Neural cell (in vitro differentiated cells): Measurements from ENCODE around the gene DHX16. TPM values are rescaled to one million over a fixed set of nuclear protein-coding genes. Genes with fewer than 3 reads are reported as not detected.

Experiments used
- H2AFZ ChIP-seq: fragments of 200-600, 300-800 bp; sonication (generic), shearing (Covaris generic); 2 replicates; pipeline ENCODE4 v1.6.0; 2014; ENCODE audit warnings: low read depth, mild to moderate bottlenecking, antibody characterized with exemption, low read length, moderate library complexity
- H3F3A ChIP-seq: fragments of 200-600 bp; shearing (Covaris generic); 2 replicates; pipeline ENCODE4 v1.6.1; 2016; ENCODE audit warnings: mild to moderate bottlenecking, moderate library complexity, mixed read lengths, antibody characterized with exemption, low read length; ENCODE audit not compliant: insufficient read depth, poor library complexity, severe bottlenecking
- H3K27ac ChIP-seq: fragments of 200-600, 300-800 bp; sonication (generic), shearing (Covaris generic); 2 replicates; pipeline ENCODE4 v1.5.1; 2014; ENCODE audit warnings: mild to moderate bottlenecking, low read length, moderate library complexity
- H3K27me3 ChIP-seq: fragments of 300-800, 200-600 bp; sonication (generic), shearing (Covaris generic); 2 replicates; pipeline ENCODE4 v1.6.0; 2014; ENCODE audit warnings: mild to moderate bottlenecking, low read depth, low read length, moderate library complexity; ENCODE audit not compliant: insufficient read depth
- H3K36me3 ChIP-seq: fragments of 300-800, 200-600 bp; sonication (generic), shearing (Covaris generic); 2 replicates; pipeline ENCODE4 v1.5.1; 2014; ENCODE audit warnings: mild to moderate bottlenecking, antibody characterized with exemption, low read length, moderate library complexity; ENCODE audit not compliant: insufficient read depth
- H3K4me2 ChIP-seq: fragments of 300-800, 200-600 bp; sonication (generic), shearing (Covaris generic); 2 replicates; pipeline ENCODE4 v1.6.0; 2014; ENCODE audit warnings: mild to moderate bottlenecking, low read length
- H3K4me3 ChIP-seq: fragments of 300-800, 200-600 bp; sonication (generic), shearing (Covaris generic); 2 replicates; pipeline ENCODE4 v1.5.1; 2014; ENCODE audit warnings: mild to moderate bottlenecking, low read length, moderate library complexity
- H3K79me2 ChIP-seq: fragments of 200-600 bp; shearing (Covaris generic); replicated peaks from 2 replicates; pipeline ENCODE4 v1.6.0; 2014; ENCODE audit warnings: mild to moderate bottlenecking, low read length, moderate library complexity; ENCODE audit not compliant: insufficient read depth
- H3K9ac ChIP-seq: fragments of 300-800, 200-600 bp; sonication (generic), shearing (Covaris generic); 2 replicates; pipeline ENCODE4 v1.6.1; 2016; ENCODE audit warnings: mild to moderate bottlenecking, low read length, mixed read lengths
- H3K9me2 ChIP-seq: fragments of 200-600 bp; shearing (Covaris generic); 2 replicates; pipeline ENCODE4 v1.6.1; 2016; ENCODE audit warnings: mild to moderate bottlenecking, low read length, mixed read lengths; ENCODE audit not compliant: insufficient read depth
- H3K9me3 ChIP-seq: fragments of 200-600, 300-800 bp; sonication (generic), shearing (Covaris generic); 2 replicates; pipeline ENCODE4 v1.6.1; 2016; ENCODE audit warnings: mild to moderate bottlenecking, mixed run types, low read length, moderate library complexity, mixed read lengths
- H4K20me1 ChIP-seq: fragments of 200-600 bp; shearing (Covaris generic); 2 replicates; pipeline ENCODE4 v1.6.1; 2016; ENCODE audit warnings: mild to moderate bottlenecking, mixed run types; ENCODE audit not compliant: insufficient read depth
- EP300 ChIP-seq: fragments of 450-650 bp; conservative IDR thresholded peaks from 2 replicates; pipeline ENCODE4 v1.6.1; 2014; ENCODE audit warnings: antibody characterized with exemption, mild to moderate bottlenecking, moderate library complexity; ENCODE audit not compliant: poor library complexity, severe bottlenecking
- EZH2 ChIP-seq: fragments of 200-600, 300-800 bp; shearing (Covaris generic), sonication (generic); IDR thresholded peaks from 2 replicates; pipeline ENCODE4 v1.6.1; 2014; ENCODE audit warnings: antibody characterized with exemption, low read length, borderline replicate concordance, mild to moderate bottlenecking; ENCODE audit not compliant: insufficient read depth, poor library complexity, severe bottlenecking
- MXI1 ChIP-seq: fragments of 450-650 bp; conservative IDR thresholded peaks from 2 replicates; pipeline ENCODE4 v1.6.1; 2014; ENCODE audit warnings: antibody characterized with exemption, mild to moderate bottlenecking; ENCODE audit not compliant: poor library complexity, severe bottlenecking
- POLR2AphosphoS5 ChIP-seq: IDR thresholded peaks from 2 replicates; pipeline ENCODE4 v1.6.1; 2012
- RAD21 ChIP-seq: fragments of 450-650 bp; conservative IDR thresholded peaks from 2 replicates; pipeline ENCODE4 v1.6.1; 2014; ENCODE audit warnings: antibody characterized with exemption, mild to moderate bottlenecking, moderate library complexity
- SMC3 ChIP-seq: fragments of 450-650 bp; conservative IDR thresholded peaks from 2 replicates; pipeline ENCODE4 v1.6.1; 2014; ENCODE audit warnings: antibody characterized with exemption, mild to moderate bottlenecking, moderate library complexity; ENCODE audit not compliant: poor library complexity
- TAF1 ChIP-seq: IDR thresholded peaks from 2 replicates; pipeline ENCODE4 v1.6.1; 2012; ENCODE audit warnings: low read depth
- polyA plus RNA-seq: library from polyadenylated mRNA; depleted of rRNA; stranded (reverse); fragments of >200 nt; gene quantifications from 2 replicates; pipeline ENCODE4 v1.2.3, GENCODE V29; 2014
- TF ChIP-seq, protein P1 (sequence below): fragments of 450-650 bp; IDR thresholded peaks from 2 replicates; pipeline ENCODE4 v1.5.1; 2014; ENCODE audit warnings: antibody characterized with exemption, mild to moderate bottlenecking, moderate library complexity; ENCODE audit not compliant: poor library complexity, severe bottlenecking
- TF ChIP-seq, protein P2 (sequence below): IDR thresholded peaks from 2 replicates; pipeline ENCODE4 v1.6.1; 2012; ENCODE audit warnings: borderline replicate concordance

DHX16 gene
- polyA plus RNA-seq, 1 donor from 2014 or later, result 29.1 TPM

- H3K27ac ChIP-seq, result peak within 1 kb of the TSS; percentile 97
- no peaks in the 10 kb centered on the region for H3K27me3 ChIP-seq
- H3K4me2 ChIP-seq, result peak within 1 kb of the TSS; percentile 97
- peak within 1 kb of the TSS; percentile 94 for H2AFZ ChIP-seq
- H3K79me2 ChIP-seq, result peaks cover 22% of the 10 kb centered on the region
- H3K4me3 ChIP-seq, result peak within 1 kb of the TSS; percentile 88
- H3F3A ChIP-seq, result no peaks in the 10 kb centered on the region
- H3K36me3 ChIP-seq, result peaks cover 10% of the 10 kb centered on the region
- H3K9me3 ChIP-seq, result no peaks in the 10 kb centered on the region
- H4K20me1 ChIP-seq, result no peaks in the 10 kb centered on the region
- TF ChIP-seq POLR2AphosphoS5, result peak; percentile 99
- TF ChIP-seq EP300, result peak; percentile 57
- TF ChIP-seq, protein P1, sequence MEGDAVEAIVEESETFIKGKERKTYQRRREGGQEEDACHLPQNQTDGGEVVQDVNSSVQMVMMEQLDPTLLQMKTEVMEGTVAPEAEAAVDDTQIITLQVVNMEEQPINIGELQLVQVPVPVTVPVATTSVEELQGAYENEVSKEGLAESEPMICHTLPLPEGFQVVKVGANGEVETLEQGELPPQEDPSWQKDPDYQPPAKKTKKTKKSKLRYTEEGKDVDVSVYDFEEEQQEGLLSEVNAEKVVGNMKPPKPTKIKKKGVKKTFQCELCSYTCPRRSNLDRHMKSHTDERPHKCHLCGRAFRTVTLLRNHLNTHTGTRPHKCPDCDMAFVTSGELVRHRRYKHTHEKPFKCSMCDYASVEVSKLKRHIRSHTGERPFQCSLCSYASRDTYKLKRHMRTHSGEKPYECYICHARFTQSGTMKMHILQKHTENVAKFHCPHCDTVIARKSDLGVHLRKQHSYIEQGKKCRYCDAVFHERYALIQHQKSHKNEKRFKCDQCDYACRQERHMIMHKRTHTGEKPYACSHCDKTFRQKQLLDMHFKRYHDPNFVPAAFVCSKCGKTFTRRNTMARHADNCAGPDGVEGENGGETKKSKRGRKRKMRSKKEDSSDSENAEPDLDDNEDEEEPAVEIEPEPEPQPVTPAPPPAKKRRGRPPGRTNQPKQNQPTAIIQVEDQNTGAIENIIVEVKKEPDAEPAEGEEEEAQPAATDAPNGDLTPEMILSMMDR, result peak; percentile 82
- TF ChIP-seq MXI1, result peak; percentile 57
- TF ChIP-seq RAD21, result peak; percentile 31
- TF ChIP-seq TAF1, result peak; percentile 99
- TF ChIP-seq SMC3, result no peak
- no peak for TF ChIP-seq EZH2
- TF ChIP-seq, protein P2, sequence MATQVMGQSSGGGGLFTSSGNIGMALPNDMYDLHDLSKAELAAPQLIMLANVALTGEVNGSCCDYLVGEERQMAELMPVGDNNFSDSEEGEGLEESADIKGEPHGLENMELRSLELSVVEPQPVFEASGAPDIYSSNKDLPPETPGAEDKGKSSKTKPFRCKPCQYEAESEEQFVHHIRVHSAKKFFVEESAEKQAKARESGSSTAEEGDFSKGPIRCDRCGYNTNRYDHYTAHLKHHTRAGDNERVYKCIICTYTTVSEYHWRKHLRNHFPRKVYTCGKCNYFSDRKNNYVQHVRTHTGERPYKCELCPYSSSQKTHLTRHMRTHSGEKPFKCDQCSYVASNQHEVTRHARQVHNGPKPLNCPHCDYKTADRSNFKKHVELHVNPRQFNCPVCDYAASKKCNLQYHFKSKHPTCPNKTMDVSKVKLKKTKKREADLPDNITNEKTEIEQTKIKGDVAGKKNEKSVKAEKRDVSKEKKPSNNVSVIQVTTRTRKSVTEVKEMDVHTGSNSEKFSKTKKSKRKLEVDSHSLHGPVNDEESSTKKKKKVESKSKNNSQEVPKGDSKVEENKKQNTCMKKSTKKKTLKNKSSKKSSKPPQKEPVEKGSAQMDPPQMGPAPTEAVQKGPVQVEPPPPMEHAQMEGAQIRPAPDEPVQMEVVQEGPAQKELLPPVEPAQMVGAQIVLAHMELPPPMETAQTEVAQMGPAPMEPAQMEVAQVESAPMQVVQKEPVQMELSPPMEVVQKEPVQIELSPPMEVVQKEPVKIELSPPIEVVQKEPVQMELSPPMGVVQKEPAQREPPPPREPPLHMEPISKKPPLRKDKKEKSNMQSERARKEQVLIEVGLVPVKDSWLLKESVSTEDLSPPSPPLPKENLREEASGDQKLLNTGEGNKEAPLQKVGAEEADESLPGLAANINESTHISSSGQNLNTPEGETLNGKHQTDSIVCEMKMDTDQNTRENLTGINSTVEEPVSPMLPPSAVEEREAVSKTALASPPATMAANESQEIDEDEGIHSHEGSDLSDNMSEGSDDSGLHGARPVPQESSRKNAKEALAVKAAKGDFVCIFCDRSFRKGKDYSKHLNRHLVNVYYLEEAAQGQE, result peak; percentile 98
- no peaks in the 10 kb centered on the region for H3K9me2 ChIP-seq
- H3K9ac ChIP-seq, result peak within 1 kb of the TSS; percentile 99
Measured at GRCh38 chr6:30626484-30627366, 46.1 kb downstream of the DHX16 start, which contains the start of gene ATAT1. Gene ATAT1 (plus strand): TSS chr6:30626874.

DNA sequence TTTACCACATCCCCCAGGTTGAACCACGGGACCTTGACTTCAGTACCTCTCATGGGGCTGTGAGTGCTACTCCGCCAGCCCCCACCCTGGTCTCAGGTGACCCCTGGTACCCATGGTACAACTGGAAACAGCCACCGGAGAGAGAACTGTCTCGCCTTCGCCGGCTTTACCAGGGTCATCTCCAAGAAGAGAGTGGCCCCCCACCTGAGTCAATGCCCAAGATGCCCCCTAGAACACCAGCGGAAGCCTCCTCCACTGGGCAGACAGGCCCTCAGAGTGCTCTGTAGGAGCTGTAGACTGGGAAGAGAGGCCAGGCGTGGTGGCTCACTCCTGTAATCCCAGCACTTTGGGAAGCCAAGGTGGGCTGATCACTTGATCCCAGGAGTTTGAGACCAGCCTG is 47.3 kb downstream of the DHX16 start:
- Histone ChIP-seq H3K36me3 (peaks cover 10% of the 10 kb centered on the region), H3F3A (no peaks in the 10 kb centered on the region), H3K9me2 (no peaks in the 10 kb centered on the region), H4K20me1 (no peaks in the 10 kb centered on the region), H2AFZ (no peak overlapping the region), H3K4me2 (no peak overlapping the region), H3K9ac (no peak overlapping the region), H3K27ac (no peak overlapping the region), H3K27me3 (no peaks in the 10 kb centered on the region), H3K9me3 (no peaks in the 10 kb centered on the region), H3K79me2 (peaks cover 22% of the 10 kb centered on the region), H3K4me3 (no peak overlapping the region)
- TF ChIP-seq SMC3 (no peak), RAD21 (no peak), MXI1 (no peak), EZH2 (no peak), POLR2AphosphoS5 (no peak), EP300 (no peak)
